Stimulated activated CD8-positive, alpha-beta memory T cell treated with anti-CD3 and anti-CD28 coated beads, Interleukin-15, amount 100 ng/mL, for 4 hours (primary cell): Measurements from ENCODE around the gene TIPIN.
"Not testable (repeated sequence)": the region's sequence is repeated elsewhere in the genome, so short reads cannot be mapped to it uniquely, and the experiment has no call there.

Experiments
- DNase-seq, 2 donors: peaks; one replicate each; pipeline ENCODE4 v3.0.0-alpha.2; 2020; ENCODE audit warnings: low read depth in 2 of 2

Gene TIPIN

DNA sequence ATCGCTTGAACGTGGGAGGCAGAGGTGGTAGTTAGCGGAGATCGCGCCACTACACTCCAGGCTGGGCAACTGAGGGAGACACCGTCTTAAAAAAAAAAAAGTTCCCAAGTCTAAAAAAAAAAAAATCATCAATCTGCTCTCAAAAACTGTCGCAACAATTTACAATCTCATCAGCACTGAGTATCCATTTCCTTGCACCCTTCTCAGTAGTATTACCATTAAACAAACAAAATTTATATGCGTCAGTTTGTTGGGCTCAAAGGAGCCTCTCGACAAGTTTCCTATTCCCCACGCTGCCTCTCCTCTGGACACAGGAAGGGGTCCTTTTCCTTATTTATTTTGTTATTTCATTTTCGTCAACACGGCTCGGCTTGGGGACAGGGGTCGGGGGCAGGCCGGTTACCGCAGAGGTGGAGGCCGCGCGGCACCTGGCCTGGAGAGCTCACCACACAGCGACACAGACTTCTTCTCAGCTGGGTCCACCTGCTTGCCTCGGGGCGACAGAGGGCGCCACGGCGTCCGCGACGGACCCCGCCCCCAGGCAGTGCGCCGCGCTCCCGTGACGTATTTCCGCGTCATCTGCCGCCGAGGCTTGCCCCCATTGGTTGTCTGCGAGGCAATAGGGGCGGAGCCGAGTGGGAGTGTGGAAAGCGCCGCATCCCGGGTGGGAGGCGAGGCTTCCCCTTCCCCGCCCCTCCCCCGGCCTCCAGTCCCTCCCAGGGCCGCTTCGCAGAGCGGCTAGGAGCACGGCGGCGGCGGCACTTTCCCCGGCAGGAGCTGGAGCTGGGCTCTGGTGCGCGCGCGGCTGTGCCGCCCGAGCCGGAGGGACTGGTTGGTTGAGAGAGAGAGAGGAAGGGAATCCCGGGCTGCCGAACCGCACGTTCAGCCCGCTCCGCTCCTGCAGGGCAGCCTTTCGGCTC is 30.0 kb upstream of the TIPIN start, which contains the start of gene MAP2K1:
Gene MAP2K1 (plus strand): TSS at position 709 of the 920 bp plus-strand sequence. CDS start 436 bp downstream, outside the sequence.
- peak; percentile 96 to 97 for DNase-seq

DNA sequence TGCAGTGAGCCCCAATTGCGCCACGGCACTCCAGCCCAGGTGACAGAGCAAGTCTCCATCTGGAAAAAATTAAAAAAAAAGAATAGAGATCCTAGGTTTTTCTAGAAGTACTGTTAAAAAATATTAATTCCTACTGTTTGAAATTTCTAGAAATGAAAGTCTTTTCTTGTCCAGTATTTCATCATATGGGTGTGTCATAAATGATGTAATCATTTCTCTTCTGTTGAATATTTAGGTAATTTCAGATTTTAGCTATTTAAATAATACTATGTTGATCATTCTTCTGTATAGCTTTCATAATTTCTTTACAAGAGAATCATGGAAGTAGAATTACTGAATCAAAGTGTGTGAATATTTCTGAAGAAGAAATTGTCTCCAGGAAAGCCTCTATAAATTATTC is 24.9 kb upstream of the TIPIN start:
- not testable (repeated sequence) for DNase-seq

- DNase-seq = no peak
Measured at GRCh38 chr15:66378814-66379430, 22.4 kb upstream of the TIPIN start.

DNA sequence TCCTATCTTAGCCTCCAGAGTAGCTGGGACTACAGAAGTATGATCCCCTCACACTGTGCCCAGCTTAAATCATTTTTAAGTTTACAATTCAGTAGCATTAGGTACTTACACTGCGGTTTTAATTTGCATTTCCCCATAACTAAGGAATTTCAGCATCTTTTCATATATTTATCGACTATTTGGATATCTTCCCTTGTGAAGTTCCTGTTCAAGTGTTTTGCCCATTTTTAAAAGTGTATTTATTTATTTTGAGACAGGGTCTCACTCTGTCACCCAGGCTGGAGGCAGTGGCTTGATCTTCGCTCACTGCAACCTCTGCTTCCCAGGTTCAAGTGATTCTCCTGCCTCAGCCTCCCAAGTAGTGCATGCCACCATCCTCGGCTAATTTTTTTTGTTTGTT is 17.7 kb upstream of the TIPIN start:
- no peak for DNase-seq

- DNase-seq = no peak
Measured at GRCh38 chr15:66369773-66370651, 13.5 kb upstream of the TIPIN start.

DNA sequence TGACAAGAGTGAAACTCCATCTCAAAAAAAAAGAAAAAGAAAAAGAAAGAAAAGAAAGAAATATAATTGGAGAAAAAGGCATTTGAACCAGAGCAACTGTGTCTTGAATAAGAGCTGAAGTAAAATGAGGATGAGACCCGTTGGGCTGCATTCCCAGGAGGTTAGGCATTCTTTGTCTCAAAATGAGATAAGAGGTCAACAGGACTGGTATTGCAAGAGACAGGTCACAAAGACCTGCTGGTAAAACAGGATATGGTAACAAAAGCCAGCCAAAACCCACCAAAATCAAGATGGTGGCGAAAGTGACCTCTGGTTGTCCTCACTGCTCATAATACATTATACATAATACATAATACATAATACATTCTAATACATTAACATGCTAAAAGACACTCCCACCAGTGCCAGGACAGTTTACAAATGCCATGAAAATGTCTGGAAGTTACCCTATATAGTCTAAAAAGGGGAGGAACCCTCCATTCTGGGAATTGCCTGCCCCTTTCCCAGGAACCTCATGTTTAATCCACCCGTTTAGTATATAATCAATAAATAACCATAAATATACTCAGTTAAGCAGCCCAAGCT is 8.6 kb upstream of the TIPIN start:
- no peak for DNase-seq

GRCh38 chr15:66362776-66363175 is 6.3 kb upstream of the TIPIN start:
- DNase-seq = no peak

DNA sequence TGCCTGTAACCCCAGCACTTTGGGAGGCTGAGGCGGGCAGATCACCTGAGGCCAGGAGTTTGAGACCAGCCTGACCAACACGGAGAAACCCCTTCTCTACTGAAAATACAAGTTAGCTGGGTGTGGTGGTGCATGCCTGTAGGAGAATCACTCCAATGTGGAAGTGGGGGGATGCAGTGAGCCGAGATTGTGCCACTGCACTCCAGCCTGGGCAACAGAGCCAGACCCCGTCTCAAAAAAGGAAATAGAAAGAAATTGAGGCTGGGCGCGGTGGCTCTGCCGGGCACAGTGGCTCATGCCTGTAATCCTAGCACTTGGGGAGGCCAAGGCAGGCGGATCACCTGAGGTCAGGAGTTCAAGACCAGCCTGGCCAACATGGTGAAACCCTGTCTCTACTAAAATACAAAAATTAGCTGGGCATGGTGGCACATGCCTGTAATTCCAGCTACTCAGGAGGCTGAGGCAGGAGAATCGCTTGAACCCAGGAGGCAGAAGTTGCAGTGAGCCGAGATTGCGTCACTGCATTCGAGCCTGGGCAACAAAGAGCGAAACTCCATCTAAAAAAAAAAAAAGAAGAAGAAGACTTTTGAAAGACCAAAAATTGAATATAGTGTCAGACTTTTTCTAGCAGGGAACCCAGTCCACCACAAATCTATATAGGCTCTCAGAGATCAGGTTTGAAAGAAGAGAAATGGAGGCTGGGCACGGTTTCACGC is 5.4 kb upstream of the TIPIN start:
- DNase-seq = not testable (repeated sequence)

GRCh38 chr15:66359740-66360139 is 3.3 kb upstream of the TIPIN start:
- no peak for DNase-seq

DNA sequence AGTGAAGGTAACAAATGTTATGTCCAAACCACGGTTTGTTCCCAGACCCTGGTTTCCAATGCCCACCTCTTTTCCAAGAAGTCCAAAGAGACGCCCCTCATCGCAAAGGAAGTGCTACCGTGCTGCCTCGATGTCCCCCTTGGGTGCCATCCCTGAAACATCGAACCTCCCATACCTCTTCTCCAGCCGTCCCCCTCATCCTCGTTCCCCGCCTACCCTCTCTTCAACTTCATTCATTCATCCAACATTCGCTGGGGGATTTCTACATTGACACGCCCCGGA is 467 bp downstream of the TIPIN start:
- DNase-seq = no peak

- DNase-seq = not testable (repeated sequence)
Measured at GRCh38 chr15:66348530-66348929, 8.0 kb downstream of the TIPIN start.

DNA sequence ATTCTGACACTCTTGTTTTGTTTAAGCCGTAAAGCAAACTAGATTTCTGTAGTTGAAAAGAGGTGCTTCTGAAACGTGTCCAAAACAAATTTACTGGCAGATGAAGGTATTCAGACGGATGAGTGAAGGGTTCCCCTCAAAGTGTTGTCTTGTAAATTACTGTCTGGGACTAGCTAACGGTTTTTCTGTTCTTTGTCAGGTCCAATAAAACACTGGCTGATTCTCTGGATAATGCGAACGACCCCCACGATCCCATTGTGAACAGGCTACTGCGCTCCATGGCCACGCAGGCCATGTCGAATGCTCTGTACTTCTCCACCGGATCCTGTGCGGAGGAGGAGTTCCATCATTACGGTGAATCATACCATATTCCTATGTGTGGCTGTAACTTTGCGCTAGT is 27.7 kb downstream of the TIPIN start:
- no peak for DNase-seq

DNA sequence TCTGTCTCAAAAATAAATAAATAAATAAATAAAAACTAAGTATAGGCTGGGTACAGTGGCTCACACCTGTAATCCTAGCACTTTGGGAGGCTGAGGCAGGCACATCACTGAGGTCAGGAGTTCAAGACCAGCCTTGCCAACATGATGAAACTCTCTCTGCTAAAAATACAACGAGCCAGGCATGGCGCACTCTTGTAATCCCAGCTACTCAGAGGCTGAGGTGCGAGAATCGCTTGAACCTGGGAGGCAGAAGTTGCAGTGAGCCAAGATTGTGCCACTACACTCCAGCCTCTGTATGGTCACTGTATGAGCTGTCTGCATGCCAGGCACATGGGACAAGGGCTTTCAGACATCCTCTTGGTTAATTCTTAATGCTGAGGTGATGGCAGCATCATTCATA is 28.7 kb downstream of the TIPIN start:
- no peak for DNase-seq

DNA sequence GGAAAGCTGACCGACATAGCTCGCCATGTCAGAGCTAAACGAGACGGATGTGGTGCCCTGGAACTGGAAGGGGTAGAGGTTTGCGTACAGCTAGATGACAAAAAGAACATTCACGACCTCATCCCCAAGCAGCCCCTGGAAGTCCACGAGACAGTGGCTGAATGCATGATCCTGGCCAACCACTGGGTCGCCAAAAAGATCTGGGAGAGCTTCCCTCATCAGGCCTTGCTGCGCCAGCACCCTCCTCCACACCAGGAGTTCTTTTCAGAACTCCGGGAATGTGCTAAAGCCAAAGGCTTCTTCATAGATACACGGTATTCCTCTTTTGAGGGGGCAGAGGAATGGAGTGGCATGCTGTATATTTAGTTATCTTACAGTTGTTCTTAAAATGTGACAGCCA is 30.4 kb downstream of the TIPIN start:
- no peak for DNase-seq

DNA sequence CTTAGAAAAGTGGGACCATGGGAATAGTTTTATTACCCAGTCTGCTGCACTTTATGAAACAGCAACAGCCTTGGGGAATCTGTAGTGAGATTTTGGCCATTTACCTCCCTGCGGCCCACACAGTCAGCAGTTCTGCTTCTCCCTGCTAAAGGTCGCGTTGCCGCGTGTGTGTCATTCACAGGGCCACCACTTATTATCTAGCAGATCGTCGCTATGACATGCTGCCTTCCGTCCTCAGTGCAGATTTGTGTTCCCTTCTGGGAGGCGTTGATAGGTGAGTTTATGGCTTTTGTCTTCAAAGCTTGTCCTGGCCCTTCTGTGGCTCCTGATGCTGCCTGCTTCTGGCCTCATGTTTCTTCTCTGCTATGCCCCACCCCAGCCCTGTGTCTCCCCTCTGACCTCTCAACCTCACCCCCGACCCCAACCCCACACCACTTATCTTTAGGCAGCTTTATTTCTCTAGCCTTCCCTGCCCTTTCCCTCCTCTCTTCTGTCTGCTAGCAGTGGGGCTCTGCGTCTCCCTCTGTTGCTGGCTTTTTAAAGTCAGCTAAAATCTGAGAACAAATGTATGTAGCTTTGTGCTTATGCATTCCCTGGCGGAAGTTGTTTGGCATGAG is 33.1 kb downstream of the TIPIN start:
- no peak for DNase-seq

GRCh38 chr15:66312144-66312543 is 44.3 kb downstream of the TIPIN start:
- no peak for DNase-seq

GRCh38 chr15:66310786-66311185 is 45.7 kb downstream of the TIPIN start:
- DNase-seq = no peak

DNA sequence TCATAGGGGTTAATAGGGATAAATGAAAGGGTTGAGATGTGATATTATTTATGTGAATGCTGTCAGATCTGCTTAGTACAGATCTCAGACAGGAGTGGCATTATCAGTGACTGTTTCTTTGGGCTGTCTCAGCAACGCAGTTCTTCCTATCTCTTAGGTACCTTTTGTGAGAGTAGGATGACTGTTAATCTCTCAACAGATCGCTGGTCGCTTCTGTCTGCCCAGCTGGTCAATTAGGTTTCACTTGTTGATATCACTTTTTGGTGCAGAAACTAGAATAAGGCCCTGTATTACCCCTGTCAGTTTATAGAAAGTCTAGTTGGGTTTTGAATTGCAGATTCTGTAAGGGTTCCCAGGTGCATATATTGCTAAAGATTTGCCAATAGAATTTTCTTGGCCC is 46.7 kb downstream of the TIPIN start:
- no peak for DNase-seq

GRCh38 chr15:66308531-66308930 is 48.0 kb downstream of the TIPIN start:
- DNase-seq = no peak

DNA sequence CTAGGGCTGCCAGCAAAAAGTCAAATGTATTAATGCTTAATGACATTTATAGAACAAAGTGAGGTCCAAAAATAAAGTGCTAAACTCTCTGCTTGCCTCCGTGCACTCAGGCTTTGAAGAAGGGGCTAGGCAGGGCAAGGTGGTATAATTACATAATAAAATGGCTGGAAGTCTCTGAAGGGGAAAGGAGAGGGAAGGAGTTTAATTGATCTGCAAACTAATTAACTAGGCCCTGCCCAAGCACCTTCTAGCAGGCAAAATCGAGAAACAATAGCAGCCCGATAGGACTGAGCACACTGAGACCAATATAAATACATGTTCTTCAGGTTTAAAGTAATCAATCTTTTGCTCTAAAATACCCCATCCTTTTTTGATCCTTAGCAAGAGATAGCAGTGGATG is 50.1 kb downstream of the TIPIN start:
- no peak for DNase-seq

DNA sequence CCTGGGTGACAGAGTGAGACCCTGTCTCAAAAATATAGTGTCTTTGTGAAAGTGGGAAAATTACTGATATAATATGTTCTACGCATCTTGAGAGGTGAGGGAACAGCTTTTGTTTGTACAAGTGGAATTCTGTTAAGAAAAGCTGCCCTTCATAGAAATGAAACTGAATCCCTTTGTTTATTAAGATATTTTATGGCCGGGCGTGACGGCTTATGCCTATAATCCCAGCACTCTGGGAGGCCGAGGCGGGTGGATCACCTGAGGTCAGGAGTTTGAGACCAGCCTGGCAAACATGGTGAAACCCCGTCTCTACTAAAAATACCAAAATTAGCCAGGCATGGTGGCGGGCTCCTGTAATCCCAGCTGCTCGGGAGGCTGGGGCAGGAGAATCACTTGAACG is 52.1 kb downstream of the TIPIN start:
- DNase-seq = not testable (repeated sequence)
